GM12878 (cell line): ENCODE data around the gene RWDD1. TPM values are rescaled to one million over a fixed set of nuclear protein-coding genes. Genes with fewer than 3 reads are reported as not detected.

Source experiments
- ATAC-seq: fragments of 200-7000 bp; cut with Tn5 transposase; 3 replicates; pipeline ENCODE4 v1.9.1; 2020; ENCODE audit warnings: mild to moderate bottlenecking, moderate library complexity
- BruUV-seq: library from RNA; stranded (reverse); fragments of 400-500 nt; replicated peaks from 2 replicates; lab custom pipeline; 2021; lab: Mats Ljungman, UMichigan
- CTCF ChIA-PET: fragments of 300-600 bp; sonication (Branson Sonifier 250); formaldehyde crosslinking; extraction: SDS; loops from one replicate; lab custom pipeline; 2021; ENCODE audit warnings: inconsistent platforms; lab: Yijun Ruan, JAX
- POLR2A ChIA-PET: fragments of 350-600 bp; formaldehyde crosslinking; extraction: SDS; loops from one replicate; lab custom pipeline; 2021; ENCODE audit warnings: inconsistent platforms; lab: Charles Lee
- RAD21 ChIA-PET: fragments of 300-600 bp; sonication (Branson Sonifier 250); formaldehyde crosslinking; loops from one replicate; lab custom pipeline; 2023; ENCODE audit warnings: antibody characterized with exemption; ENCODE audit not compliant: unreplicated experiment; lab: Charles Lee
- SMC1A ChIA-PET: fragments of 300-600 bp; sonication (Branson Sonifier 250); formaldehyde crosslinking; loops from one replicate; lab custom pipeline; 2023; ENCODE audit not compliant: unreplicated experiment, uncharacterized antibody; lab: Charles Lee
- DNase-seq: peaks from one replicate; pipeline ENCODE4 v3.0.0-alpha.2; 2011; ENCODE audit warnings: low read depth, low spot score
- FAIRE-seq: peaks from 3 replicates; lab custom pipeline; 2011; peaks lifted over from hg19 to GRCh38; lab: Jason Lieb, UNC
- H2AFZ ChIP-seq: 2 replicates; pipeline ENCODE4 v1.6.0; 2011; ENCODE audit warnings: low read depth, low read length, control low read depth; ENCODE audit not compliant: control insufficient read depth
- H3K27ac ChIP-seq: 2 replicates; pipeline ENCODE4 v1.5.1; 2011; ENCODE audit warnings: control low read depth; ENCODE audit not compliant: control insufficient read depth, insufficient read depth
- H3K27me3 ChIP-seq, 2 experiments: replicated peaks in 1 of 2; 2 replicates each; pipeline versions ENCODE4 v1.6.0 to v1.6.1; 2011; ENCODE audit warnings: low read length in 1 of 2; ENCODE audit not compliant: control insufficient read depth in 2 of 2, insufficient read depth in 2 of 2
- H3K36me3 ChIP-seq, 2 experiments: 2 replicates each; pipeline ENCODE4 v1.5.1; 2011; ENCODE audit warnings: low read length in 1 of 2; ENCODE audit not compliant: control insufficient read depth in 2 of 2, insufficient read depth in 2 of 2
- H3K4me1 ChIP-seq: 2 replicates; pipeline ENCODE4 v1.6.1; 2011; ENCODE audit warnings: mild to moderate bottlenecking, low read length, moderate library complexity, mixed read lengths; ENCODE audit not compliant: control insufficient read depth, insufficient read depth
- H3K4me2 ChIP-seq: 2 replicates; pipeline ENCODE4 v1.6.0; 2011; ENCODE audit warnings: control low read depth; ENCODE audit not compliant: control insufficient read depth, insufficient read depth
- H3K4me3 ChIP-seq: fragments of 200-600 bp; sonication (generic); 2 replicates; pipeline ENCODE4 v1.5.1; 2016
- H3K79me2 ChIP-seq: 2 replicates; pipeline ENCODE4 v1.6.0; 2011; ENCODE audit warnings: low read length; ENCODE audit not compliant: control insufficient read depth, insufficient read depth
- H3K9ac ChIP-seq: 2 replicates; pipeline ENCODE4 v1.8.0; 2011; ENCODE audit warnings: low read length, control low read depth, mixed read lengths; ENCODE audit not compliant: control insufficient read depth, insufficient read depth
- H3K9me3 ChIP-seq: replicated peaks from 3 replicates; pipeline ENCODE4 v1.5.1; 2011; ENCODE audit warnings: mild to moderate bottlenecking, low read length; ENCODE audit not compliant: control insufficient read depth, insufficient read depth
- H4K20me1 ChIP-seq: 2 replicates; pipeline ENCODE4 v1.6.0; 2011; ENCODE audit not compliant: control insufficient read depth, insufficient read depth
- HCFC1 ChIP-seq: fragments of 150-350 bp; IDR thresholded peaks from 2 replicates; pipeline ENCODE4 v1.6.1; 2014; ENCODE audit warnings: low read length
- MEF2B ChIP-seq: fragments of 450-650 bp; IDR thresholded peaks from 2 replicates; pipeline ENCODE4 v1.6.1; 2018; ENCODE audit warnings: mild to moderate bottlenecking, moderate library complexity; ENCODE audit not compliant: partially characterized antibody, poor library complexity, severe bottlenecking
- NBN ChIP-seq: fragments of 450-650 bp; IDR thresholded peaks from 2 replicates; pipeline ENCODE4 v1.6.1; 2016
- NR2C2 ChIP-seq: IDR thresholded peaks from 2 replicates; pipeline ENCODE4 v1.6.1; 2011; ENCODE audit warnings: borderline replicate concordance, low read depth; ENCODE audit not compliant: control insufficient read depth, insufficient read length
- RBBP5 ChIP-seq: fragments of 200-600 bp; sonication (generic); conservative IDR thresholded peaks from 2 replicates; pipeline ENCODE4 v1.6.1; 2016
- REST ChIP-seq: IDR thresholded peaks from 2 replicates; pipeline ENCODE4 v1.6.1; 2012; ENCODE audit warnings: mild to moderate bottlenecking, low read depth, low read length
- SUPT20H ChIP-seq: IDR thresholded peaks from 2 replicates; pipeline ENCODE4 v1.6.1; 2011; ENCODE audit warnings: low read depth, mild to moderate bottlenecking, low read length, moderate library complexity, borderline replicate concordance; ENCODE audit not compliant: control insufficient read depth
- TAF1 ChIP-seq: IDR thresholded peaks from 2 replicates; pipeline ENCODE4 v1.6.1; 2011; ENCODE audit warnings: mild to moderate bottlenecking, low read depth, low read length, borderline replicate concordance
- TBL1XR1 ChIP-seq: IDR thresholded peaks from 2 replicates; pipeline ENCODE4 v1.6.1; 2012; ENCODE audit warnings: low read depth, low read length, improper control_type of control experiment
- ZNF24 ChIP-seq: fragments of 450-650 bp; IDR thresholded peaks from 2 replicates; pipeline ENCODE4 v1.6.1; 2017; ENCODE audit warnings: antibody characterized with exemption, mild to moderate bottlenecking
- WGBS: methylation state at CpG from one replicate; pipeline ENCODE4 v1.1.6; 2016; ENCODE audit warnings: low lambda C conversion rate; ENCODE audit not compliant: insufficient replicate concordance, insufficient coverage; ENCODE audit errors: missing lambda C conversion rate; 5-methylcytosine and 5-hydroxymethylcytosine counted together
- in situ Hi-C: fragments of 300-500 bp; cut with MboI; formaldehyde crosslinking; loops from 9 replicates; pipeline ENCODE4 v1.14.3; 2018; ENCODE audit warnings: mixed read lengths
- intact Hi-C: fragments of 100-400 bp; cut with micrococcal nuclease; formaldehyde crosslinking; loops from one replicate; pipeline ENCODE4 v1.14.2; 2022; ENCODE audit not compliant: unreplicated experiment
- polyA plus RNA-seq, 11 experiments: library from polyadenylated mRNA; depleted of rRNA in 4 of 11; unstranded in 6 of 11; stranded (reverse) in 5 of 11; fragments of >200 nt; fragmentation: Nextera tagmentation in 4 of 11; fragmentation: Illumina TruSeq in 1 of 11; extraction: Ambion mirVana in 4 of 11; extraction: Trizol in 1 of 11; gene quantifications; 1 replicate in 1 of 11; 2 replicates in 10 of 11; pipeline versions ENCODE4 v1.2.1 to v1.2.3, GENCODE V29; 2011 to 2016; ENCODE audit warnings: inconsistent platforms in 2 of 11, missing spikeins in 2 of 11, low read depth in 1 of 11
- total RNA-seq, 4 experiments: library from RNA; depleted of rRNA in 3 of 4; stranded (reverse); fragments of >200 nt in 3 of 4; fragmentation: Illumina TruSeq in 1 of 4; extraction: Trizol in 1 of 4; gene quantifications; 2 replicates each; pipeline versions ENCODE4 v1.2.1 to v1.2.3, GENCODE V29; 2013 to 2021
- TF ChIP-seq, protein P1 (sequence below): IDR thresholded peaks from 2 replicates; pipeline ENCODE4 v1.6.1; 2012; ENCODE audit warnings: low read depth, low read length, improper control_type of control experiment
- TF ChIP-seq, protein P2 (sequence below): fragments of 450-650 bp; IDR thresholded peaks from 2 replicates; pipeline ENCODE4 v1.6.1; 2016; ENCODE audit warnings: mild to moderate bottlenecking, moderate library complexity, borderline replicate concordance

The RWDD1 gene
- total and polyA plus RNA-seq, 10 of the 15 experiments (the other 5 are each of a cell fraction or from before 2014, with no cell fraction given), result 40.1 to 107 (median 65.8) TPM

- TF ChIP-seq REST, result no peak
- no peak for TF ChIP-seq NBN
- no peak for TF ChIP-seq TBL1XR1
Observed at GRCh38 chr6:116557893-116558292, 13.4 kb upstream of the RWDD1 start (continued).

- POLR2A ChIA-PET, result no interaction called here
- CTCF ChIA-PET, result interaction anchor here (0.6 to 4.4 kb wide), 29 partner anchors 10 to 448 kb away, joined by 3 to 48 read pairs (median 5); partner anchors contain the start of gene RWDD1
- Histone ChIP-seq H3K27me3 (no peaks in the 10 kb centered on the region; a peak in 1 of 4 replicates), H4K20me1 (no peaks in the 10 kb centered on the region), H3K27ac (no peak overlapping the region), H3K79me2 (no peaks in the 10 kb centered on the region), H3K4me3 (no peak overlapping the region), H2AFZ (no peak overlapping the region), H3K9me3 (no peaks in the 10 kb centered on the region), H3K36me3 (no peaks in the 10 kb centered on the region), H3K4me1 (no peaks in the 10 kb centered on the region), H3K9ac (no peak overlapping the region), H3K4me2 (no peak overlapping the region)
- WGBS, result 68% methylated on average over 2 of the region's 2 CpGs
- no peak for FAIRE-seq
- BruUV-seq, result no TSS peak
- SMC1A ChIA-PET, result interaction anchor here (1.0 to 4.2 kb wide), 16 partner anchors 11 to 436 kb away, joined by 3 to 39 read pairs (median 4); partner anchors contain the start of gene RWDD1
- in situ Hi-C loops (no loop called here), intact Hi-C loops (loop anchor here (2.0 to 5.0 kb wide), 2 partner anchors 273 to 448 kb away; no protein-coding TSS in a partner anchor)
- DNase-seq, result no peak
- no peak for ATAC-seq
- RAD21 ChIA-PET, result interaction anchor here (1.3 to 3.2 kb wide), 8 partner anchors 11 to 342 kb away, joined by 4 to 28 read pairs (median 6); partner anchors contain the start of gene RWDD1
- no peak for TF ChIP-seq SUPT20H
- no peak for TF ChIP-seq NR2C2
- no peak for TF ChIP-seq HCFC1
- TF ChIP-seq, protein P1, sequence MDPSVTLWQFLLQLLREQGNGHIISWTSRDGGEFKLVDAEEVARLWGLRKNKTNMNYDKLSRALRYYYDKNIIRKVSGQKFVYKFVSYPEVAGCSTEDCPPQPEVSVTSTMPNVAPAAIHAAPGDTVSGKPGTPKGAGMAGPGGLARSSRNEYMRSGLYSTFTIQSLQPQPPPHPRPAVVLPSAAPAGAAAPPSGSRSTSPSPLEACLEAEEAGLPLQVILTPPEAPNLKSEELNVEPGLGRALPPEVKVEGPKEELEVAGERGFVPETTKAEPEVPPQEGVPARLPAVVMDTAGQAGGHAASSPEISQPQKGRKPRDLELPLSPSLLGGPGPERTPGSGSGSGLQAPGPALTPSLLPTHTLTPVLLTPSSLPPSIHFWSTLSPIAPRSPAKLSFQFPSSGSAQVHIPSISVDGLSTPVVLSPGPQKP, result no peak
- TF ChIP-seq ZNF24, result no peak
- TF ChIP-seq TAF1, result no peak
- TF ChIP-seq, protein P2, sequence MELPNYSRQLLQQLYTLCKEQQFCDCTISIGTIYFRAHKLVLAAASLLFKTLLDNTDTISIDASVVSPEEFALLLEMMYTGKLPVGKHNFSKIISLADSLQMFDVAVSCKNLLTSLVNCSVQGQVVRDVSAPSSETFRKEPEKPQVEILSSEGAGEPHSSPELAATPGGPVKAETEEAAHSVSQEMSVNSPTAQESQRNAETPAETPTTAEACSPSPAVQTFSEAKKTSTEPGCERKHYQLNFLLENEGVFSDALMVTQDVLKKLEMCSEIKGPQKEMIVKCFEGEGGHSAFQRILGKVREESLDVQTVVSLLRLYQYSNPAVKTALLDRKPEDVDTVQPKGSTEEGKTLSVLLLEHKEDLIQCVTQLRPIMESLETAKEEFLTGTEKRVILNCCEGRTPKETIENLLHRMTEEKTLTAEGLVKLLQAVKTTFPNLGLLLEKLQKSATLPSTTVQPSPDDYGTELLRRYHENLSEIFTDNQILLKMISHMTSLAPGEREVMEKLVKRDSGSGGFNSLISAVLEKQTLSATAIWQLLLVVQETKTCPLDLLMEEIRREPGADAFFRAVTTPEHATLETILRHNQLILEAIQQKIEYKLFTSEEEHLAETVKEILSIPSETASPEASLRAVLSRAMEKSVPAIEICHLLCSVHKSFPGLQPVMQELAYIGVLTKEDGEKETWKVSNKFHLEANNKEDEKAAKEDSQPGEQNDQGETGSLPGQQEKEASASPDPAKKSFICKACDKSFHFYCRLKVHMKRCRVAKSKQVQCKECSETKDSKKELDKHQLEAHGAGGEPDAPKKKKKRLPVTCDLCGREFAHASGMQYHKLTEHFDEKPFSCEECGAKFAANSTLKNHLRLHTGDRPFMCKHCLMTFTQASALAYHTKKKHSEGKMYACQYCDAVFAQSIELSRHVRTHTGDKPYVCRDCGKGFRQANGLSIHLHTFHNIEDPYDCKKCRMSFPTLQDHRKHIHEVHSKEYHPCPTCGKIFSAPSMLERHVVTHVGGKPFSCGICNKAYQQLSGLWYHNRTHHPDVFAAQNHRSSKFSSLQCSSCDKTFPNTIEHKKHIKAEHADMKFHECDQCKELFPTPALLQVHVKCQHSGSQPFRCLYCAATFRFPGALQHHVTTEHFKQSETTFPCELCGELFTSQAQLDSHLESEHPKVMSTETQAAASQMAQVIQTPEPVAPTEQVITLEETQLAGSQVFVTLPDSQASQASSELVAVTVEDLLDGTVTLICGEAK, result no peak
- no peak for TF ChIP-seq MEF2B
- no peak for TF ChIP-seq RBBP5
Observed at GRCh38 chr6:116560130-116560529, 11.2 kb upstream of the RWDD1 start.
